SU-DHL-6 (cell line): ENCODE data around the gene GMDS.
"Not testable (repeated sequence)": the region's sequence is repeated elsewhere in the genome, so short reads cannot be mapped to it uniquely, and the experiment has no call there.

Experiments
- H2AFZ ChIP-seq: fragments of 200-600 bp; sonication (generic); 2 replicates; pipeline ENCODE4 v1.6.1; 2014; ENCODE audit warnings: low read depth, mild to moderate bottlenecking, moderate library complexity, mixed read lengths, antibody characterized with exemption, low read length; ENCODE audit not compliant: severe bottlenecking
- H3F3A ChIP-seq: fragments of 200-600 bp; shearing (Covaris generic); 2 replicates; pipeline ENCODE4 v1.6.0; 2016; ENCODE audit warnings: antibody characterized with exemption, mild to moderate bottlenecking; ENCODE audit not compliant: insufficient read depth
- H3K27ac ChIP-seq: fragments of 200-600 bp; sonication (generic); 2 replicates; pipeline ENCODE4 v1.5.1; 2016; ENCODE audit warnings: low read depth, mild to moderate bottlenecking, low read length, moderate library complexity, mixed read lengths
- H3K27me3 ChIP-seq: fragments of 200-600 bp; sonication (generic), shearing (Covaris generic); 2 replicates; pipeline ENCODE4 v1.6.0; 2014; ENCODE audit warnings: mild to moderate bottlenecking, low read length
- H3K36me3 ChIP-seq: fragments of 200-600 bp; sonication (generic); 2 replicates; pipeline ENCODE4 v1.6.1; 2014; ENCODE audit warnings: mild to moderate bottlenecking, low read length, mixed read lengths
- H3K4me2 ChIP-seq: fragments of 300-600, 200-600 bp; shearing (Covaris generic), sonication (generic); 2 replicates; pipeline ENCODE4 v1.6.0; 2014; ENCODE audit warnings: low read length, low read depth, mild to moderate bottlenecking; ENCODE audit not compliant: poor library complexity, severe bottlenecking
- H3K4me3 ChIP-seq: fragments of 200-600 bp; sonication (generic); 2 replicates; pipeline ENCODE4 v1.5.1; 2014; ENCODE audit warnings: antibody characterized with exemption, low read length, mild to moderate bottlenecking, mixed read lengths; ENCODE audit not compliant: insufficient read depth, poor library complexity, severe bottlenecking
- H3K79me2 ChIP-seq: fragments of 200-600 bp; sonication (generic); 2 replicates; pipeline ENCODE4 v1.6.1; 2014; ENCODE audit warnings: mild to moderate bottlenecking, low read length, moderate library complexity; ENCODE audit not compliant: insufficient read depth
- H3K9ac ChIP-seq: fragments of 200-600 bp; sonication (generic); 2 replicates; pipeline ENCODE4 v1.7.0; 2014; ENCODE audit warnings: mild to moderate bottlenecking, low read length
- H3K9me2 ChIP-seq: fragments of 200-600 bp; sonication (generic); replicated peaks from 2 replicates; pipeline ENCODE4 v1.6.1; 2014; ENCODE audit warnings: low read length; ENCODE audit not compliant: insufficient read depth
- H3K9me3 ChIP-seq: fragments of 200-600 bp; sonication (generic); 2 replicates; pipeline ENCODE4 v1.6.1; 2014; ENCODE audit warnings: low read length, mixed read lengths; ENCODE audit not compliant: insufficient read depth
- H4K20me1 ChIP-seq: fragments of 200-600 bp; sonication (generic); 2 replicates; pipeline ENCODE4 v1.6.1; 2014; ENCODE audit warnings: low read depth, mild to moderate bottlenecking, antibody characterized with exemption, low read length, moderate library complexity, mixed read lengths
- CTCF ChIP-seq: fragments of 200-600 bp; sonication (generic); IDR thresholded peaks from one replicate; pipeline ENCODE4 v1.5.1; 2017; ENCODE audit warnings: antibody characterized with exemption, mild to moderate bottlenecking, low read length, moderate library complexity; ENCODE audit not compliant: insufficient read depth, poor library complexity, severe bottlenecking
- EZH2phosphoT487 ChIP-seq: fragments of 200-600 bp; sonication (generic), shearing (Covaris generic); conservative IDR thresholded peaks from 2 replicates; pipeline ENCODE4 v1.6.1; 2018; ENCODE audit warnings: mild to moderate bottlenecking, antibody characterized with exemption, low read length, moderate library complexity, mixed read lengths

Gene GMDS

GRCh38 chr6:1846611-1847010, 398.8 kb downstream of the GMDS start:
- no peaks in the 10 kb centered on the region for H3F3A ChIP-seq
- no peaks in the 10 kb centered on the region for H4K20me1 ChIP-seq
- no peak overlapping the region for H2AFZ ChIP-seq
- no peak overlapping the region for H3K4me3 ChIP-seq
- H3K27me3 ChIP-seq = no peaks in the 10 kb centered on the region
- H3K9ac ChIP-seq = no peak overlapping the region
- TF ChIP-seq EZH2phosphoT487 (no peak), CTCF (no peak)
- no peaks in the 10 kb centered on the region for H3K9me2 ChIP-seq
- no peak overlapping the region for H3K27ac ChIP-seq
- no peak overlapping the region for H3K4me2 ChIP-seq
- H3K79me2 ChIP-seq = no peaks in the 10 kb centered on the region
- no peaks in the 10 kb centered on the region for H3K36me3 ChIP-seq
- peaks cover 5% of the 10 kb centered on the region; the same call in 1 of the 2 replicates for H3K9me3 ChIP-seq

- H3K9me2 ChIP-seq, H3K9ac ChIP-seq, H3K36me3 ChIP-seq, H3K27ac ChIP-seq, H4K20me1 ChIP-seq, H3K9me3 ChIP-seq, H3K79me2 ChIP-seq, H3K4me3 ChIP-seq, H2AFZ ChIP-seq, H3K4me2 ChIP-seq, H3F3A ChIP-seq, H3K27me3 ChIP-seq: not testable (repeated sequence)
These were observed 399.9 kb downstream of the GMDS start for GRCh38 chr6:1845543-1845942.

- Histone ChIP-seq H2AFZ (no peak overlapping the region), H3K9ac (no peak overlapping the region), H3K9me3 (peaks cover 5% of the 10 kb centered on the region; the same call in 1 of the 2 replicates), H3K36me3 (no peaks in the 10 kb centered on the region), H3K79me2 (no peaks in the 10 kb centered on the region), H3K4me2 (no peak overlapping the region), H3K9me2 (no peaks in the 10 kb centered on the region), H3F3A (no peaks in the 10 kb centered on the region), H4K20me1 (no peaks in the 10 kb centered on the region), H3K27ac (no peak overlapping the region), H3K27me3 (no peaks in the 10 kb centered on the region), H3K4me3 (no peak overlapping the region)
- TF ChIP-seq CTCF (no peak), EZH2phosphoT487 (no peak)
These were observed 403.1 kb downstream of the GMDS start for GRCh38 chr6:1842334-1842733.

- Histone ChIP-seq H4K20me1 (no peaks in the 10 kb centered on the region), H3K4me3 (no peak overlapping the region), H3K79me2 (no peaks in the 10 kb centered on the region), H3K9ac (no peak overlapping the region), H3K27ac (no peak overlapping the region), H3K36me3 (no peaks in the 10 kb centered on the region), H3K27me3 (no peaks in the 10 kb centered on the region), H3F3A (no peaks in the 10 kb centered on the region), H3K9me2 (no peaks in the 10 kb centered on the region), H2AFZ (no peak overlapping the region), H3K9me3 (peaks cover 5% of the 10 kb centered on the region; the same call in 1 of the 2 replicates), H3K4me2 (no peak overlapping the region)
- no peak for TF ChIP-seq EZH2phosphoT487
- TF ChIP-seq CTCF = no peak
These were observed 404.3 kb downstream of the GMDS start for GRCh38 chr6:1841136-1841535.
